WTC11 (cell line): ENCODE measurements around the gene PDK2. TPM values are rescaled to one million over a fixed set of nuclear protein-coding genes. Genes with fewer than 3 reads are reported as not detected.

ENCODE experiments used
- ATAC-seq: fragments of 200-7000 bp; cut with Tn5 transposase; 2 replicates; pipeline ENCODE4 v1.10.0; 2021; ENCODE audit warnings: mild to moderate bottlenecking, moderate library complexity
- CTCF ChIA-PET: fragments of 300-600 bp; sonication (Branson Sonifier 250); formaldehyde crosslinking; loops from one replicate; lab custom pipeline; 2021; ENCODE audit warnings: antibody characterized with exemption; lab: Charles Lee
- POLR2A ChIA-PET: fragments of 350-600 bp; sonication (Branson Sonifier 250); formaldehyde crosslinking; loops from one replicate; lab custom pipeline; 2021; ENCODE audit warnings: antibody characterized with exemption; lab: Charles Lee
- DNase-seq: peaks from one replicate; pipeline ENCODE4 v3.0.0; 2021; ENCODE audit warnings: low spot score
- H3K27ac Mint-ChIP-seq: 2 replicates; pipeline ENCODE4 v1.8.0; 2021; ENCODE audit warnings: mixed read lengths
- H3K27me3 Mint-ChIP-seq: 2 replicates; pipeline ENCODE4 v1.8.0; 2021; ENCODE audit warnings: low read depth, mild to moderate bottlenecking, moderate library complexity, mixed read lengths
- H3K36me3 Mint-ChIP-seq: 2 replicates; pipeline ENCODE4 v1.8.0; 2021; ENCODE audit warnings: mixed read lengths
- H3K4me1 Mint-ChIP-seq: 2 replicates; pipeline ENCODE4 v1.8.0; 2022; ENCODE audit warnings: mixed read lengths
- H3K4me3 Mint-ChIP-seq: 2 replicates; pipeline ENCODE4 v1.8.0; 2021; ENCODE audit warnings: mild to moderate bottlenecking, moderate library complexity, mixed read lengths
- H3K9me3 Mint-ChIP-seq: 2 replicates; pipeline ENCODE4 v1.8.0; 2021; ENCODE audit warnings: mixed read lengths
- CTCF ChIP-seq: fragments of 200-600 bp; IDR thresholded peaks from 2 replicates; pipeline ENCODE4 v1.8.0; 2022; ENCODE audit warnings: antibody characterized with exemption
- FOXP1 ChIP-seq: sonication (generic); formaldehyde crosslinking; IDR thresholded peaks from 2 replicates; pipeline ENCODE4 v1.8.0; 2022; ENCODE audit warnings: missing genetic modification reagents, mild to moderate bottlenecking, moderate library complexity, borderline replicate concordance
- MLX ChIP-seq: sonication (generic); formaldehyde crosslinking; IDR thresholded peaks from 2 replicates; pipeline ENCODE4 v1.8.1; 2023; ENCODE audit warnings: mild to moderate bottlenecking, missing genetic modification reagents, moderate library complexity
- NR3C1 ChIP-seq: sonication (generic); formaldehyde crosslinking; conservative IDR thresholded peaks from 2 replicates; pipeline ENCODE4 v1.8.1; 2023; ENCODE audit warnings: low read depth, mild to moderate bottlenecking, missing genetic modification reagents
- SP1 ChIP-seq: sonication (generic); formaldehyde crosslinking; conservative IDR thresholded peaks from 2 replicates; pipeline ENCODE4 v1.8.1; 2022; ENCODE audit warnings: missing genetic modification reagents
- STAT6 ChIP-seq: sonication (generic); formaldehyde crosslinking; conservative IDR thresholded peaks from 2 replicates; pipeline ENCODE4 v1.8.1; 2023; ENCODE audit warnings: mild to moderate bottlenecking, low read depth, missing genetic modification reagents, moderate library complexity
- USF1 ChIP-seq: sonication (generic); formaldehyde crosslinking; IDR thresholded peaks from 2 replicates; pipeline ENCODE4 v1.8.0; 2022; ENCODE audit warnings: mild to moderate bottlenecking, missing genetic modification reagents
- ZBTB43 ChIP-seq: sonication (generic); formaldehyde crosslinking; IDR thresholded peaks from 2 replicates; pipeline ENCODE4 v1.8.1; 2023; ENCODE audit warnings: mild to moderate bottlenecking, missing genetic modification reagents
- ZNF138 ChIP-seq: sonication (generic); formaldehyde crosslinking; conservative IDR thresholded peaks from 2 replicates; pipeline ENCODE4 v1.8.1; 2022; ENCODE audit warnings: mild to moderate bottlenecking, moderate library complexity, missing genetic modification reagents
- ZNF263 ChIP-seq: sonication (generic); formaldehyde crosslinking; IDR thresholded peaks from 2 replicates; pipeline ENCODE4 v1.8.1; 2022; ENCODE audit warnings: low read depth, mild to moderate bottlenecking, moderate library complexity, missing genetic modification reagents
- ZNF281 ChIP-seq: sonication (generic); formaldehyde crosslinking; IDR thresholded peaks from 2 replicates; pipeline ENCODE4 v1.8.0; 2023; ENCODE audit warnings: mild to moderate bottlenecking, missing genetic modification reagents
- ZNF423 ChIP-seq: fragments of 250-450 bp; sonication (Bioruptor Pico); IDR thresholded peaks from 2 replicates; pipeline ENCODE4 v2.1.2; 2022; ENCODE audit warnings: mild to moderate bottlenecking, moderate library complexity
- ZNF532 ChIP-seq: fragments of 250-450 bp; sonication (Bioruptor Pico); IDR thresholded peaks from 2 replicates; pipeline ENCODE4 v1.9.0; 2021; ENCODE audit warnings: mild to moderate bottlenecking, borderline replicate concordance
- total RNA-seq: library from RNA; stranded (reverse); gene quantifications from 3 replicates; pipeline ENCODE4 v1.2.3, GENCODE V29; 2021

PDK2 gene
- total RNA-seq, 1 experiment from 2014 or later, result 16.6 TPM

- TF ChIP-seq ZNF532 (CRISPR knock-in tag), result no peak
- TF ChIP-seq STAT6 (CRISPR knock-in tag), result no peak
- TF ChIP-seq MLX (CRISPR knock-in tag), result no peak
- TF ChIP-seq ZNF263 (CRISPR knock-in tag), result no peak
- no peak for TF ChIP-seq ZNF138 (CRISPR knock-in tag)
- TF ChIP-seq ZBTB43, result no peak
- no peak for TF ChIP-seq ZNF423 (CRISPR knock-in tag)
- no peak for TF ChIP-seq ZNF281 (CRISPR knock-in tag)
- TF ChIP-seq FOXP1 (CRISPR knock-in tag), result no peak
- no peak for TF ChIP-seq NR3C1
Observed at GRCh38 chr17:50088952-50089825, 6.0 kb upstream of the PDK2 start (continued).

GRCh38 chr17:50090071-50090470 lies 5.1 kb upstream of the PDK2 start:
- CTCF ChIA-PET, result interaction anchor here (1.0 to 5.4 kb wide), 3 partner anchors 10 to 92 kb away, joined by 3 to 62 read pairs (median 6); no protein-coding TSS in a partner anchor
- H3K4me1 Mint-ChIP-seq, result no peaks in the 10 kb centered on the region

More at GRCh38 chr17:50090071-50090470, 5.1 kb upstream of the PDK2 start:
- no peak for DNase-seq
- TF ChIP-seq SP1 (CRISPR knock-in tag) (no peak), ZNF138 (CRISPR knock-in tag) (no peak), USF1 (CRISPR knock-in tag) (no peak), CTCF (no peak)
- no peak for ATAC-seq
- Mint-ChIP-seq H3K27ac (no peak overlapping the region; the same call in 1 of the 2 replicates), H3K4me3 (no peak overlapping the region), H3K9me3 (no peaks in the 10 kb centered on the region), H3K36me3 (no peaks in the 10 kb centered on the region), H3K27me3 (no peaks in the 10 kb centered on the region)
- POLR2A ChIA-PET, result no interaction called here
